ENCODE results near the gene EPS8L2. TPM values are rescaled to one million over a fixed set of nuclear protein-coding genes. Genes with fewer than 3 reads are reported as not detected.

Gene EPS8L2
- polyA plus RNA-seq, 3 donors = 0.55 TPM; not detected in 2

DNA sequence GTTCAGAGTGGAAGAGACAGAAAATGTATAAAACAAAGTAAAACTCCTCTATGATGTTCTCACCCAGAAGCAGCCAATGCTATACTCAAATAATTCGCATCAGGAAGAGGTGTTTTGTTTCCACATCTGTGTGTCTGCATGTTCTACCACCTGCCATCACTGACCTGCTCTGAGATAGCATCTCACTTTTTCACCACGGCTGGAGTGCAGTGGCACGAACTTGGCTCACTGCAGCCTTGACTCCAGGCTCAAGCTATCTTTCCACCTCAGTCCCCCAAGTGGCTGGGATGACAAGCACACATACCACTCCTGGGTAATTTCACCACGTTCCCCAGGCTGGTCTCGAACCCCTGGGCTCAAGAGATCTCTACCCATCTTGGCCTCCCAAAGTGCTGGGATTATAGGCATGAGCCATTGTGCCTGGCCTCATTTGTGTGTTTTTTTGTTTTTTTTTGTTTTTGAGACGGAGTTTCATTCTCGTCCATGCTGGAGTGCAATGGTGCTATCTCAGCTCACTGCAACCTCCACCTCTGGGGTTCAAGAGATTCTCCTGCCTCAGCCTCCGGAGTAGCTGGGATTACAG lies 55.6 kb downstream of the EPS8L2 start:
- Histone ChIP-seq H3K36me3 (replicated peaks in 1 of 2; ENCODE audit: control insufficient read depth in 1 of 2, insufficient read depth in 2 of 2, low read length in 2 of 2) (peaks cover 77 to 97% of the 10 kb centered on the region in 2 donors), H3K27me3 (ENCODE audit: control insufficient read depth in 2 of 2, insufficient read depth in 2 of 2, low read length in 2 of 2) (no peaks in the 10 kb centered on the region), H3K4me1 (ENCODE audit: control insufficient read depth in 1 of 2, insufficient read depth in 2 of 2, low read length in 2 of 2) (no peaks in the 10 kb centered on the region), H4K20me1 (ENCODE audit: insufficient read depth, low read length) (peaks cover 99% of the 10 kb centered on the region), H3K4me3 (replicated peaks in 1 of 3; ENCODE audit: low read depth in 2 of 3, low read length in 3 of 3) (no peak overlapping the region), H3K9ac (ENCODE audit: insufficient read depth, low read length, poor library complexity, severe bottlenecking) (no peak overlapping the region), H3K9me3 (replicated peaks in 1 of 2; ENCODE audit: control insufficient read depth in 1 of 2, insufficient read depth in 1 of 2, low read length in 2 of 2) (no peaks in the 10 kb centered on the region), H3K79me2 (ENCODE audit: insufficient read depth, low read length) (peaks cover 42% of the 10 kb centered on the region), H3K4me2 (replicated peaks; ENCODE audit: extremely low read depth, low read length, poor library complexity, severe bottlenecking) (no peak overlapping the region), H2AFZ (ENCODE audit: insufficient read depth, low read depth, low read length, poor library complexity, severe bottlenecking) (no peak overlapping the region), H3K27ac (ENCODE audit: low read depth in 1 of 2, low read length in 2 of 2) (peak overlapping the region in 1 of 2 donors; percentile 20)
- Mint-ChIP-seq H3K27me3 (ENCODE audit: low read depth in 3 of 3) (no peaks in the 10 kb centered on the region), H3K36me3 (peaks cover 73 to 91% of the 10 kb centered on the region in 2 donors), H3K4me1 (peaks cover 6% of the 10 kb centered on the region), H3K27ac (peak overlapping the region in 4 of 7 donors; percentile 13 to 61 (median 51)), H3K4me3 (no peak overlapping the region), H3K9me3 (peaks cover 0 to 3% (median 0%) of the 10 kb centered on the region in 7 donors)
- no peak for DNase-seq
- intact Hi-C loops (cut with micrococcal nuclease) = no loop called here
- 100% methylated on average over 2 of the region's 8 CpGs for WGBS (ENCODE audit: insufficient coverage)
- TF ChIP-seq, protein P1, sequence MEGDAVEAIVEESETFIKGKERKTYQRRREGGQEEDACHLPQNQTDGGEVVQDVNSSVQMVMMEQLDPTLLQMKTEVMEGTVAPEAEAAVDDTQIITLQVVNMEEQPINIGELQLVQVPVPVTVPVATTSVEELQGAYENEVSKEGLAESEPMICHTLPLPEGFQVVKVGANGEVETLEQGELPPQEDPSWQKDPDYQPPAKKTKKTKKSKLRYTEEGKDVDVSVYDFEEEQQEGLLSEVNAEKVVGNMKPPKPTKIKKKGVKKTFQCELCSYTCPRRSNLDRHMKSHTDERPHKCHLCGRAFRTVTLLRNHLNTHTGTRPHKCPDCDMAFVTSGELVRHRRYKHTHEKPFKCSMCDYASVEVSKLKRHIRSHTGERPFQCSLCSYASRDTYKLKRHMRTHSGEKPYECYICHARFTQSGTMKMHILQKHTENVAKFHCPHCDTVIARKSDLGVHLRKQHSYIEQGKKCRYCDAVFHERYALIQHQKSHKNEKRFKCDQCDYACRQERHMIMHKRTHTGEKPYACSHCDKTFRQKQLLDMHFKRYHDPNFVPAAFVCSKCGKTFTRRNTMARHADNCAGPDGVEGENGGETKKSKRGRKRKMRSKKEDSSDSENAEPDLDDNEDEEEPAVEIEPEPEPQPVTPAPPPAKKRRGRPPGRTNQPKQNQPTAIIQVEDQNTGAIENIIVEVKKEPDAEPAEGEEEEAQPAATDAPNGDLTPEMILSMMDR (IDR thresholded peaks at IDR 0.05) = no peak

DNA sequence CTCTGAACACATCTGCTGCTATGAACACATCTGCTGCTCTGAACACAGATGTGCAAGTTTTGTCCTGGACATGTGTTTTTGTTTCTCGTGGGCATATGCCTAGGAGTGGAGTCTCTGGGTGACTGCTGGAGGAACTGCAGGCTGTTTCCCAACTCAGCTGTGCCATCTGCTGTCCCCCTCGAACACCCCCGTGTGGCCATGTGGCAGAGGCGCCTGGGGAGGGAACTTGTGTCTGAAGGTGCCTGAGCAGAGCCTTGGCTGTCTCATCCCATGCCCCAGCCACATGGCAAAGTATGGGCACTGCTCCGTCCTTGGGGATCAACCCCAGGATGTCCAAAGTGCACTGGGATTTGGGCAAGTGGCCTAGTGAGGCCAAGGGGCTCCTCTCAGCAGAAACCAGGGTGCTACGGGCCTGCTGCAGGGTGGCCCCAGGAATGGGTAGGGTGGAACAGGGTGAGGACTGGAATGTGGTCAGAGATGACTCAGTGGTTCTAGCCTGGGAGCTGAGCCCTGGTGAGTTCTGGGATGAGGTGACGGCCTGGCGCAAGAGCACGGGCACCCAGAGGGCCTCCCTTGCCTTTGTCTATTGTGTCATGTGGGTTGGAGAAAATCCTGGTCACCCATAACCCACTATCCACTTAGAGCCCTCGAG lies 56.5 kb downstream of the EPS8L2 start:
- Mint-ChIP-seq H3K27ac (peak overlapping the region in 5 of 7 donors; percentile 49 to 80 (median 55)), H3K4me1 (peaks cover 9% of the 10 kb centered on the region), H3K27me3 (ENCODE audit: low read depth in 3 of 3) (no peaks in the 10 kb centered on the region), H3K9me3 (peaks cover 0 to 3% (median 0%) of the 10 kb centered on the region in 7 donors), H3K4me3 (no peak overlapping the region), H3K36me3 (peaks cover 66 to 82% of the 10 kb centered on the region in 2 donors)
- H4K20me1 ChIP-seq (ENCODE audit: insufficient read depth, low read length) = peaks cover 99% of the 10 kb centered on the region
- H2AFZ ChIP-seq (ENCODE audit: insufficient read depth, low read depth, low read length, poor library complexity, severe bottlenecking) = no peak overlapping the region
- intact Hi-C loops (cut with micrococcal nuclease) = no loop called here
- peak in 2 of 3 donors; percentile 30 to 33 for DNase-seq
- H3K27ac ChIP-seq (ENCODE audit: low read depth in 1 of 2, low read length in 2 of 2) = peak overlapping the region; percentile 1 to 53
- no peak overlapping the region for H3K9ac ChIP-seq (ENCODE audit: insufficient read depth, low read length, poor library complexity, severe bottlenecking)
- no peak overlapping the region for H3K4me3 ChIP-seq (replicated peaks in 1 of 3; ENCODE audit: low read depth in 2 of 3, low read length in 3 of 3)
- 13% methylated on average over 5 of the region's 10 CpGs for WGBS (ENCODE audit: insufficient coverage)
- TF ChIP-seq, protein P1 (IDR thresholded peaks at IDR 0.05) = peak; percentile 39
- H3K9me3 ChIP-seq (replicated peaks in 1 of 2; ENCODE audit: control insufficient read depth in 1 of 2, insufficient read depth in 1 of 2, low read length in 2 of 2) = no peaks in the 10 kb centered on the region
- H3K4me2 ChIP-seq (replicated peaks; ENCODE audit: extremely low read depth, low read length, poor library complexity, severe bottlenecking) = no peak overlapping the region
- H3K36me3 ChIP-seq (replicated peaks in 1 of 2; ENCODE audit: control insufficient read depth in 1 of 2, insufficient read depth in 2 of 2, low read length in 2 of 2) = peaks cover 68 to 97% of the 10 kb centered on the region in 2 donors
- H3K27me3 ChIP-seq (ENCODE audit: control insufficient read depth in 2 of 2, insufficient read depth in 2 of 2, low read length in 2 of 2) = no peaks in the 10 kb centered on the region
- peaks cover 33% of the 10 kb centered on the region for H3K79me2 ChIP-seq (ENCODE audit: insufficient read depth, low read length)
- no peaks in the 10 kb centered on the region for H3K4me1 ChIP-seq (ENCODE audit: control insufficient read depth in 1 of 2, insufficient read depth in 2 of 2, low read length in 2 of 2)
